A673 (cell line): ENCODE data around the gene LRRC72.
"Not testable (repeated sequence)": the region's sequence is repeated elsewhere in the genome, so short reads cannot be mapped to it uniquely, and the experiment has no call there.

Source experiments
- EZH2 ChIP-seq: fragments of 200-600 bp; sonication (generic); IDR thresholded peaks from 2 replicates; pipeline ENCODE4 v1.6.1; 2017; ENCODE audit warnings: borderline replicate concordance, low read depth, mild to moderate bottlenecking, mixed read lengths, antibody characterized with exemption, low read length; ENCODE audit not compliant: poor library complexity, severe bottlenecking
- TF ChIP-seq, protein P1 (sequence below): fragments of 300-800, 200-600 bp; sonication (generic); conservative IDR thresholded peaks from 2 replicates; pipeline ENCODE4 v1.5.1; 2017; ENCODE audit warnings: low read depth, mild to moderate bottlenecking, antibody characterized with exemption, low read length, moderate library complexity, mixed read lengths

DNA sequence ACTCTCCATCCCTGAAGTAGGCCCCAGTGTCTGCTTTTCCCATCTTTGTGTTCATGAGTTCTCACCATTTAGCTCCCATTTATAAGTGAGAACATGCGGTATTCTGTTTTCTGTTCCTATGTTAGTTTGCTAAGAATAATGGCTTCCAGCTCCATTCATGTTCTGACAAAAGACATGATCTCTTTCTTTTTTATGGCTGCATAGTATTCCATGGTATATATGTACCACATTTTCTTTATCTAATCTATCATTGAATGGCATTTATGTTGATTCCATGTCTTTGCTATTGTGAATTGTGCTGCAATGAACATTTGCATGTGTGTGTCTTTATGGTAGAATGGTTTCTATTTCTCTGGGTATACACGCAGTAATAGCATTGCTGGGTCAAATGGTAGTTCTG lies 6.6 kb upstream of the LRRC72 start:
- TF ChIP-seq, protein P1, sequence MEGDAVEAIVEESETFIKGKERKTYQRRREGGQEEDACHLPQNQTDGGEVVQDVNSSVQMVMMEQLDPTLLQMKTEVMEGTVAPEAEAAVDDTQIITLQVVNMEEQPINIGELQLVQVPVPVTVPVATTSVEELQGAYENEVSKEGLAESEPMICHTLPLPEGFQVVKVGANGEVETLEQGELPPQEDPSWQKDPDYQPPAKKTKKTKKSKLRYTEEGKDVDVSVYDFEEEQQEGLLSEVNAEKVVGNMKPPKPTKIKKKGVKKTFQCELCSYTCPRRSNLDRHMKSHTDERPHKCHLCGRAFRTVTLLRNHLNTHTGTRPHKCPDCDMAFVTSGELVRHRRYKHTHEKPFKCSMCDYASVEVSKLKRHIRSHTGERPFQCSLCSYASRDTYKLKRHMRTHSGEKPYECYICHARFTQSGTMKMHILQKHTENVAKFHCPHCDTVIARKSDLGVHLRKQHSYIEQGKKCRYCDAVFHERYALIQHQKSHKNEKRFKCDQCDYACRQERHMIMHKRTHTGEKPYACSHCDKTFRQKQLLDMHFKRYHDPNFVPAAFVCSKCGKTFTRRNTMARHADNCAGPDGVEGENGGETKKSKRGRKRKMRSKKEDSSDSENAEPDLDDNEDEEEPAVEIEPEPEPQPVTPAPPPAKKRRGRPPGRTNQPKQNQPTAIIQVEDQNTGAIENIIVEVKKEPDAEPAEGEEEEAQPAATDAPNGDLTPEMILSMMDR = not testable (repeated sequence)
- TF ChIP-seq EZH2 = not testable (repeated sequence)
